Superior temporal gyrus (tissue), 1 donor: ENCODE results near the gene TTC8.
"Not testable (repeated sequence)": the region's sequence is repeated elsewhere in the genome, so short reads cannot be mapped to it uniquely, and the experiment has no call there.

Experiments used
- DNase-seq: peaks from one replicate; pipeline ENCODE4 v3.0.0-alpha.2; 2016; ENCODE audit errors: extremely low spot score

TTC8 gene

DNA sequence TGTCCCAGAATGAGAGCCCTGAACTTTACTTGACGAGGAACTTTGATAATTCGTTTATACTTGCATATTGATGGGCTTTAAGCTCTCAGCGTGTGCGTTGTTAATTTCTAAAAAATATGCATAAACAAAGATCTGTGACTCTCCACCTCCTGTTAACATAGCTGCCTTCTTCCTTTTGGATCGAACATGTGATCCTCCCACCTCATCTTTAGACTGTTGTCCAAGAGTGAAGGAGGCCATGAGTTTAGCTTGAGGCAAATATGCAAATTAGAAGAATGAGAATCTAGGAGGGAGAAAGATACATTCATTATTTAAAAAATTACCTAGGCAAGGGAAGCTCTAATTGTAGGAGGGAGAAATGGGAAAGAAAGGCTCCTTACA is 617 bp downstream of the TTC8 start:
- no peak for DNase-seq

DNA sequence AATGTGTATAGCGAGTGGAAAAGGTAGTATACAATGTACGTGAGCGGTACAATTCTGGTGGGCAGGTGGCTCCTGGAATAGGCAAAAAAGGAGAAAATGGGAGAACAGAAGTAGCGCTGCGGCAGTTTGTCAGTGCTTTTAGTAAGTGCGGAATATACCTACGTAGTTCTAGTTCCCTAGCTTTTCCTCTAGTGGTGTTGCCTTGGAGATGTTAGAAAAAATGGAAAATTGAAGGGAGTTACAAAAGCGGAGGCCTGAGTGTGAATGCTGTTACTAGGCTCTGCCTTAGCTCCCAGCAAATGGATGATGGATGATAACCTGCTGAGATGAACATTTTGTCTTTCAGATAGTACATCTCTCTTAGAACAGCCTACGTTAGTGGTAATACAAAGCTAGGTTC is 1.1 kb downstream of the TTC8 start:
- no peak for DNase-seq

DNA sequence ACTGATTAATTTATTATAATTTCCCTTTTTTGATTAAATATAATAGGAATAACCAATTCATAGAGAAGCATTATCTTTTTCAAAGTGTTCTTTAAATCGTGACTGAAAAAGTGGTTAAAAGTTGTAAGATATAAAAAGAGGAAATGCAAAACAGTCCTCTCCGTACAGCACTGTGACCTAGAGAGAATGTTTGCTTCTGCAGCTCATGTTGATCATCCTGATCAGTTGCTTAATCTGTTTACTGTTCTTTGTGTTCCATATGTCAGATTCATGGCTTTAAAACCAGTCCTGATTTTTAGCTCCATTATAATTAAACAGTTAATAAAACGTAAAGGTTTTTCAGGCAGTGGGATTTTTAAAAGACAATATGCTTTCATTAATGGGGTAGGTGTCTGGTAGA is 4.7 kb downstream of the TTC8 start:
- no peak for DNase-seq

DNA sequence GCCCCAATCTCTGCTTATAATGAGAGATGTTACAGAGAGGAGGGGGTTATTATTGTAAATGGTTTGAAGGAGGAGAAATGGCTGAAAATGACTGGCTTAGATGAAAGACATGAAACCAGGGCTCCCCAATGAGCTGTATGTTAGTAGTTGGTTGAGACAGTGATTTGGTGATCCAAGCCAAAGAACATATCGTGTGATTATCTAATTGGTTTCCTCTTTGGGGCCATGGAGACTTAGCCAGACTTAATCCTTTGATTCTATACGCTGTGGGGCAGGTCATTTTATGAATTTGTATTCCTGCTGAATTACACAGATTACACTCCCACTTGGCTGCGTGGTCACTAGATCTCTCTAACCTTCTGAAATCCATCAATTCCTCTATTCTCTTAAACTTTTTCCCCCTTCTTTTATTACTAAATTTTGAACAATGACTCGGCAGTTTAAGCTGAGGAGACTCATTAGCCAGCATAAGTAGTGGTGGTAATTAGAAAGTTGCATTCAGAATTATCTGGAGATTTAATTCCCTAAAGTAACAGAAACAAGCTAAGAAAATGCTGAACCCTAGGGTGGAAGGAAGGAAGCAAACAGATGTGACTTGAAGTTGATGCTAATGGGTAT is 5.3 kb downstream of the TTC8 start:
- no peak for DNase-seq

DNA sequence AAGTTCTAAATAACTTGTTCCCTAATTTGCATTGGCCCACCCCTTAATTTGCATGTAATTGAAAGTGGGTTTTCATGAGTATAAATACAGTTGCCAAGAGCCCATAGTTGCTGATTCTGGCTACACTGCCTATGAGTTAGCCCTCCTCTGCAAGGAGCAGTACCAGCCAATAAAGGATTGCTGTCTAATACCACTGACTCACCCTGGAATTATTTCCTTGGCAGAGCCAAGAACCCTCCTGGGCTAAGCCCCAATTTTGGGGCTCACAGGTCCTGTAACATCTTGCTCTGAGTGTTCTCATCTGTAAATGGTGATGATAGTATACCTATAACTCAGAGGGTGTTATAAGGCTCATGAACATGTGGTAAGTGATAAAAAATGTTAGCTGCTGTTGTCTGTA is 6.8 kb downstream of the TTC8 start:
- DNase-seq = no peak

DNA sequence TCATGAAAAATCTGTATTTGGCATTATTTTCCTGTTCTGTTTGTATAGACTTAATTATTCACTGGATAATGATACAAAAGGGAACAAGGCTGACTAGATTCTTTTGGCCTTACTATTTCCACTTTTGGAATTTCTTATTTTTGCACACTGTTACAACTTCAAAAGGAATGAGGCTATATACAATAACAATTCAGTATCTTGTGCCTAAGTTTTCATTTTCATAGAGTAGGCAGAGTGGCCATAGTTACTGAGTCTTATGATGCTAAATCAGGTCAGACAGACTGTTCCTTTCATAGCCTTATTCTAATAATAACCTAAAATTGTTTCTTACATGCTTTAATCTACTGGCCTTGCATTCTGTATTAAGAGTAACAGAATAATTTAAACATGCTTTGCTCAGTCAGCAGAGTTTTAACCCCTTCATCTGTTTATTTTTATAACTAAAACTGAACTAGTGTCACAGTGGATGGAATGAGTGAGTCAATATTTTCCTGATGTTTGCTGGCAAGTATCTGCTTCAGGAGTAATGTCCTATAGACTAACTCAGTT is 10.5 kb downstream of the TTC8 start:
- DNase-seq = no peak

DNA sequence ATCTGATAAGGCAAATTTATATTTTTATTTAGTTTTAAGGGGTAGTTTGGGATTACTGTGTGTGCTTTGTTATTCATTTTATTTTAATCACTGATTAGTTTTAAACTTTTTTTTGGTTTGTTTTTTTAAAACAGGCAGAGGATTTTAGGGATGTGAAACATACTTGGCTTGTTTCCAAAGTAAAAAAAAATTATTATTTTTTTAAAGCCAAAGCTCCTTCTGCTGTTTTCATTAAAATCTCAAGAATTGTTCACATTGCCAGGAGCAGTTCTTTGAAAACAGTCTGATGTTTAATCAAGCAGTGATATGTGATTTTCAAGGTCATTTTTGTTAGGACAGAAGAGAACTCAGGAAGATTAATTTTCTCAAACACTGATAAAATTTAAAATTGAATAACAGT is 11.2 kb downstream of the TTC8 start:
- DNase-seq = no peak

DNA sequence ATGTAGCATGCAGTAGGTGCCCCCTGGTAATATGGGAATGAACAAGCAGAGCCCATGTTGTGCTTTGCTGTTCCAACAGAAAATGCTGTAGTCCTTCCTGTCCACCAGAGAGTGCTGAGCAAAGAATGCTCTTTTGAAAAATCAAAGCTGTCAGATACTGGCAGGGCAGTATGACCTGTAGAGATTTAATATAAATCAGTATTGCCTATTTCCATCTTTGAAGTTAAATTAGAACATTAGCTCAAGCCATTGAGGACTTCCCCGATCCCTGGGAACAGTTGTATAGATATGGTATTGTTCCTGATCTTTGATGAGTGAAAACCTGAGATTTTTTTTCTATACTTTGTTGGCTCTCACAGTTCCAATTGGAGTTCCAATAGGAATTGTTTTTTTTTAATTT is 13.0 kb downstream of the TTC8 start:
- no peak for DNase-seq

DNA sequence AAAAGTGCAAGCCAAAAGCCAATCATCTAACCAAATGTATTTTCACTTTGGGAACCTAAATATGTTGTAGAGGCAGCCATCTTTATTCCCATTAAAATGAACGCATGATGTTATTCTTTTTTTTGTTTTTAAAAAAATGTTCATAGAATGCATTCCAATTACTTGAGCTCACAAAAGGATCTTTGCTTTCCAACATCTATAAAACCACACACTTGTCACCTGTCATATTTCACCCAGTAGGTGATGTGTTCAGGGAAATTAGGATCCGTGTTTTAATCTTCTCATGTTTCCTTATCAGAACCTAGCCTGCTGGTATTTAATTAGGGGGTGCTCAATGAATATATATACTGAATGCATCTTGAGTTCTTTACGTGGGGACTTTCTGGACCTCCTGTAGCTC is 13.6 kb downstream of the TTC8 start:
- DNase-seq = no peak

DNA sequence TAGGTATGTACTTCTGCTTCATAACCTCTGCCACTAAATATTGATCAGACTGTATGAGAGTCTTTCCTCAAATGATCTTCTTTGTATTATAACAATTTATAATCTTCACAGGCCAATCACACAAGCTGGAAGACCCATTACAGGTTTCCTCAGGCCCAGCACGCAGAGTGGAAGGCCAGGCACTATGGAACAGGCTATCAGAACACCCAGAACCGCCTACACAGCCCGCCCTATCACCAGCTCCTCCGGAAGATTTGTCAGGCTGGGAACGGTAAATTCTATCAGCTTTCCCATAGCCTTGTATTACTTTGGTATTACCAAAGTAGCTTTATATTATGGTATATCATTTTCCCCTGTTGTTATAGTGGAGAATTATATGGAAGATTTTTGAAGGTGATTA is 16.5 kb downstream of the TTC8 start:
- DNase-seq = no peak

DNA sequence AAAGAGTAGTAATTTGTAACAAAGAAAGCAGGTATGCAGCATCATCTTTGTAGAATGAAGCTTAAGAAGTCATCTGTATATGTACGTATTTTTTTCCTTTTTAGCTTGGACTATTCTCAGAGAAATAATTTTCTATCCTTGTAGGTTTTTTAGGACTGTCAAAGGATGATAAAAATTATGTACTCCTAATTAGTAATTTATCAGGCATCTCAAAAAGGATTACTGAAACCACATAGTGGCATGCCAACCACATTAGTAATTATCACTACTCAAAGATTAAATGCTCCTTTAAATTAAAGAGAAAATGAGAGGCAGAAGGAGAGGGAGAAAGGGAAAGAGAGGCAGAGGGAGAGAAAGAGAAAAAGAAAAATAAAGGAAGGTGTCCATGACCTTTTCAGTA is 17.3 kb downstream of the TTC8 start:
- no peak for DNase-seq

DNA sequence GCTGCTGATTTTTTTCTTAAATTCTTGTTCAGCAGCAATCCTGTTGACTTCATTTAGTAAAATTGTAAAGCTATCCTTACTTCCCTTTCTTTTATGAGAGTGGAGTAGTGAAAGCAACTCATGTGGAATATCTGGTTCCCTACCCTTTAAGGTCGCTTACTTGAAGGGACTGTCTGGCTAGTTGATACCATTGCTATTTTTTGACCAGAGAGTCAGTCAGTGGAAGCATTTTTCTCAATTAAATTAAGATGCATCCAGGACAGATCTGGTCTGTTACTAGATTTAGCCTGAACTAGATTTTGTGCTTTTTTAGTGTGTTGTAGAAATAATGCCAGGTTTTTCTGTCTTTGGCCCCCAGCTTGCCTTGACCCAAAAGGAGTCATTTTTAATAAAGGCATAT is 18.0 kb downstream of the TTC8 start:
- DNase-seq = no peak

DNA sequence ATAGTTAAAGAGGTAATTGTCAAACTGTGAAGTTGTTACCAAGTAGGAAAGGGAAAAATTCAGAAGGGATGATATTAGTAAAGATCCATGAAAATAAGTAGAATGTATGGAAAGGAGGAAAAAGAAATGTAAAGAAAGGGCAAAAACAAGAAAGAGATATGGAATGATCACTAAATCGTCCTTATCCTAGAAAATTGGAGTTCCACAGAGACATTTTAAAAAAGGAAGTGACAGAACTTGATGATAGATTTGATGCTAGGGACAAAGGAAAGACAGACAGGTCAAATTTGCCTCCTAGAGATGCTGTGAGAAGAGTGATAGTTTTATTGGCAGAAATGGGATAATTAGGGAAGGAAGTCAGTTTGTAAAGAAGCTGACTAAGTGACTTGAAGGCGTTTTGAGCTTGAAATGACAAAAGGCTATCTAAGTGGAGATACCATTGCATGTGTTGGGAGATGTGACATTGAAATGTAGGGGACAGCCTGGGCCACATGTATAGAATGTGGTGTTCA is 20.6 kb downstream of the TTC8 start:
- DNase-seq = no peak

DNA sequence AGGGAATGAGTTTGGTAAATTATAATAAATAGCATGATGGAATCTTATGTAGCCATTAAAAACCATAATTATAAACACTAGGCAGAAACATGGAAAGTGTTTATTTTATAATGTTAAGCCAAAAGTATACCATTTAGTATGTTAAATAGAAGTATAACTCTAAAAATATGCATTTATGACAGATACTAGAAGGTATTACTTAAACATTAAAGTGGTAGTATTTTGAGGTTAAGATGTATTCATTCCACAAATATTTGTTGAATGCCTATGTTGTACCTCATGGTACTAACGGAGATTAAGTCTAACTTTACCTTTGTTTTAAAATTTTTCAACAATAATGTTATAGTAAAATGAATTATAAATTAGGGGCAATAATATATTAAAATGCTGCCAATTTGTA is 24.1 kb downstream of the TTC8 start:
- DNase-seq = no peak

DNA sequence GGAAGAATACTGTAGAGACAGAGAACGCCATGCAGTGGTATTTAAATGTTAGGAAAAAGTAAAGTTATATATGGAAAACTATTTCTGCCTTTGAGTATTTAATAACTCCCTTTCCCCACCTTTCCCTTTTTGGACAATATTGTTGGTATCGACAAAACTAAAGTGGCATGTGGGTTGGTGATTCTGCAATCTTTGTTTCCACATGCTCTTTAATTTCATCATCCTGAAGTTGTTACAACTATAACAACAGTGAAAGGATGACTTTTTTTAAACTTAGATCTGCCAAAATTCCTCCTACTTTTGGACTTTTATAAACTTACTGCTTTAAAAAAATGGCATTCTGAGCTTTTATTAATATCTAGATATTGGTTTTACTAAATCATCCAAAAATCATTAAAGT is 25.3 kb downstream of the TTC8 start:
- no peak for DNase-seq

DNA sequence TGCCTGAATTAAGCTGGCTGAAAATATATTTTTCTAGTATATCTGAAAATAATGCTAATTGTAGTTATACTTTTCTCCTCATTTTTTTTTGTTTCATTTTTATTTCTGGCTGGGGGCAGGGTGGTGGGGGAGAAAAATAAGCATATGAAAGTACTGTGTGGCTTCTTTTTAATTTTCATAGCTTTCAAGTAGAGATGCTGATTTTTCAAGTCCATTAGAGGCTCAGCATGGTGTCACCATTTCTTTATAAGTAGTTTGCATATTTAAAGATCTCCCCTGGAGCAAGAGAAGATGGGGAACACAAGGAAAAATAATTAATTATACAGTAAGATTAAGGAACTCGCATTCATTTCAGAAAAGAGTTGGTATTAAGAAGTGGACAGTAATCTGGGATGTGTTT is 27.1 kb downstream of the TTC8 start:
- no peak for DNase-seq

DNA sequence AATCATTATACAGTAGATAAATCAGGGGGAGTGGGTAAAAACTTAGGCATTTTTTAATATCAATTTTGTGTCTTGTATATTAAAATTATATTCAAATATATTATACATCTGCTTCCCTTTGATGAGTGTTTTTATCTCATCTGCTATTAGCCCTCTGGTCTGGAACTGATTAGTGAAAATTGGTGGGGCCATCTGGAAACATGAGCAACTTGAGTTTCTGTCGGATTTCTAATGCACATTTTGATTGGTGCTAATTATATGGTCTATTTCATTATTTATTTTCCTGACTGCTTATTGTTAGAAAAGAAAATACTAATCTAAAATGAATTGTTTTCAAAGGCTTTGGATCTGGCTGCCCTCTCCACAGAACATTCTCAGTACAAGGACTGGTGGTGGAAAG is 28.2 kb downstream of the TTC8 start:
- no peak for DNase-seq

DNA sequence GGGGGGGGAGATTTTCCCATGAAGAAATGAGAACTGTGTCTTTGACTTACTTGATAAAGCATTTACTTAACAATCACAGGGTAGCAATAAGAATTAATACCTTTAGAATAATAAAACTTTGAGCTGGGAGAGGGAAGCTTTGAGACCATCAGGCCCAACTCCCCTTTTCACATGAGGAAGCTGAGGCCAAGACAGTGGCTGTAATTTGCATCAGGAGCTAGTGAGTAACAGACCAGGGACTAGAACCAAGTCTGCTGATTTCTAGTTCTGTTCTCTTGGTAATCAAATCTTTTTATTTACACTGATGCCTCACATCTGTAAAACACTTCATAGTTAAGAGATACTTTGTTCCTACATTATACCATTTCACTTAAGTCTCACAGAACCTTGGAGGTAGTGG is 28.7 kb downstream of the TTC8 start:
- no peak for DNase-seq

DNA sequence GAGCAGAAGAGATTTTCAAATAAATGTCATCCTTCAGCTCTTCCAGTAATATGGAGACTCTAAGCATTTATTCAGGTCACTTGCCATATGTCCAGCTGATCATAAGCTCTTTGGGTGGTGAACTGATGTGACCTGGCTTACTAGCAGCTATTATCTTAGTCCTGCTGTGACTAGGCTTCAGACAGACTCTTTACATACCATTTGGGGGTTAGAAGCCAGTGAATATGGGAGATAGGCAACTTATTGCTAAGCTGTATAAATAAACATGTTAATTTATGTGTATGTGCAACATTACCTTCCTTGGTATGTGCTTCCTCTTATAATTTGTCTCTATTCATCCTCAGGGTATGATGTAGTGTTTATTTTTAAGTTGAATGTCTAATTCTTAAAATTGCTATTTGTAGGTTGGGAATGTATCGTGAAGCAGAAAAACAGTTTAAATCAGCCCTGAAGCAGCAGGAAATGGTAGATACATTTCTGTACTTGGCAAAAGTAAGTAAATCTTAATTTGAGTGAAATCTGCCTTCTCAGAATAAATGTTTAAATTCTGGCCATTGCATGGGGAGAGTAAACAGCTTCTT is 32.4 kb downstream of the TTC8 start:
- no peak for DNase-seq

DNA sequence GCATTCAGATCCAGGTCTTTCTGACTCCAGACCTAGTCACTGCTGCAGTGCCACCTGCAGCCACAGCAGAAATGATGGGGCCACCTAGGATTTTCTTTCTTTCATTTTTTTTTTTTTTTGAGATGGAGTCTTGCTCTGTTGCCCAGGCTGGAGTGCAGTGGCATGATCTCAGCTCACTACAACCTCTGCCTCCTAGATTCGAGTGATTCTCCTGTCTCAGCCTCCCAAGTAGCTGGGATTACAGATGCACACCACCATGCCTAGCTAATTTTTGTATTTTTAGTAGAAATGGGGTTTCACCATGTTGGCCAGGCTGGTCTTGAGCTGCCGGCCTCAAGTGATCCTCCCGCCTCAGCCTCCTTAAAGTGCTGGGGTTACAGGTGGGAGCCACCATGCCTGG is 33.4 kb downstream of the TTC8 start:
- not testable (repeated sequence) for DNase-seq

DNA sequence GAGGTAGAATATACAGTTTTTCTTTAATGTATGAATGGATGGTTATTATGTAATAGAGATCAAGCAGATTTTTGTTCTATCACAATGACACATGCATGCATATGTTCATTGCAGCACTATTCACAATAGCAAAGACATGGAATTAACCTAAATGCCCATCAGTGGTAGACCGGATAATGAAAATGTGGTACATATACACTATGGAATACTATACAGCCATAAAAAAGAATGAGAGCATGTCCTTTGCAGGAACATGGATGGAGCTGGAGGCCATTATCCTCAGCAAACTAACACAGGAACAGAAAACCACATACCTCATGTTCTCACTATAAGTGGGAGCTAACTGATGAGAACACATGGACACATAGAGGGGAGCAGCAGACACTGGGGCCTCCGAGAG is 34.7 kb downstream of the TTC8 start:
- DNase-seq = not testable (repeated sequence)

DNA sequence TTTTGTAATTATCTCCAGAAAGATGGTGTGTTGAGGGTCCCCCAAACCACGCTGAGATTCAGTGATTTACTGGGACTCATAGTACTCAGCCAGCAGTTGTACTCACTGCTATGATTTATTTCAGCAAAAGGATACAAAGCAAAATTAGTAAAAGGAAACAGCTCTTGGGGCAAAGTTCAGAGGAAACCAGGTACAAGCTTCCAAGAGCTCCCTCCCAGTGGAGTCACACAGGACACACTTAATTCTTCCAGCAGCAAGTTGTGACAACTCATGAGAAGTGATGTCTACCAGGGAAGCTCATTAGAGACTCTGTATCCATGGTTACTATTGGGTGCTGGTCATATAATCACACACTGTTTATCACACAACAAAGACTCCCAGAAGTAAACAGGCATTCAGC is 38.7 kb downstream of the TTC8 start:
- no peak for DNase-seq

DNA sequence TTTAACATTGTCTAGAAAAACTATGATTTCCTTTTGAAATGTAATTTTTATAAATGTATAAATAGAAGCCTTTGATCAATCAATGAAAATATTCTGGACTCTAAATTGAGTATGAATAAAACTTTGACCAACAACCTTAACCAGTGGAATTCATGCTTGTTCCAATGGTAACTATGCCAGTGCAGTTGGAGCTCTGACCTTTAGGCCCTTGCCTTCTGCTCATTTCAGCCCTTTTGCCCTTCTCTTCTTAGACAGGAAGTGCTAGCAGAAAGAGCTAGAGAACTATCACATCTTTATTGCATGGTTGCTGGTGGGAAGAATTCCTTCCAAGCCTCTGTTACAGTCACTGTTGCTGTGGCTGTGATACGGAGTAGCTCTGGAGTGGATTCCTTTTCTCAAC is 39.7 kb downstream of the TTC8 start:
- DNase-seq = no peak

DNA sequence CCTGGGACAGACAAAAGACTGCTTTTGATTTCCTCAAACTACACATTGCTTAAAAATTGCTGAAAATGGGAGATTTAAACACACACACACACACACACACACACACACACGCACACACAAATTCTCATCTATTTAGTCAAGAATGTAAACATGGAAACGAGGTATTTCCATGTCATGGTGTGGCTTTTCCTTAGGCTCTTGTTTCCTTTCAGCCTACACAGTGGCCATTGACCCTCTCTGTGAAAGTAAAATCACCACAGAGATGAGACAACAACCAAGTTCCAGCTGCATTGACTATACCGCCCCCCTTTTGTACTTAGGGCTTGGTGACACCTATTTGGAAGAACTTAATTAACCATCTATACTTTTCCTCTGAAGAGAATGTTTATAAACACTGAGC is 41.9 kb downstream of the TTC8 start:
- no peak for DNase-seq
